IMR-90 (cell line): Measurements from ENCODE around the gene TEX47. TPM values are rescaled to one million over a fixed set of nuclear protein-coding genes. Genes with fewer than 3 reads are reported as not detected.

Source experiments
- ATAC-seq: fragments of 200-7000 bp; cut with Tn5 transposase; 2 replicates; pipeline ENCODE4 v1.9.1; 2020; ENCODE audit warnings: low read depth, mild to moderate bottlenecking, moderate library complexity
- BruUV-seq: library from RNA; stranded (reverse); fragments of 400-500 nt; replicated peaks from 2 replicates; lab custom pipeline; 2021; lab: Mats Ljungman, UMichigan
- CTCF ChIA-PET: fragments of 300-600 bp; formaldehyde crosslinking; extraction: SDS; loops from one replicate; lab custom pipeline; 2021; ENCODE audit warnings: antibody characterized with exemption; lab: Yijun Ruan, JAX
- POLR2A ChIA-PET: fragments of 300-600 bp; sonication (Branson Sonifier 250); formaldehyde crosslinking; loops from one replicate; lab custom pipeline; 2022; ENCODE audit warnings: antibody characterized with exemption; ENCODE audit not compliant: unreplicated experiment; lab: Charles Lee
- DNase-seq: peaks from one replicate; pipeline ENCODE4 v3.0.0; 2013
- H2AFZ ChIP-seq: replicated peaks from 2 replicates; pipeline ENCODE3; 2013; ENCODE audit warnings: low read length, mild to moderate bottlenecking; ENCODE audit not compliant: poor library complexity
- H2AK5ac ChIP-seq: 2 replicates; pipeline ENCODE4 v1.6.1; 2013; ENCODE audit warnings: low read depth, low read length, inconsistent platforms
- H2AK9ac ChIP-seq: replicated peaks from 2 replicates; pipeline ENCODE3; 2013; ENCODE audit warnings: mild to moderate bottlenecking, low read depth, low read length, moderate library complexity; ENCODE audit not compliant: poor library complexity
- H2BK120ac ChIP-seq: 2 replicates; pipeline ENCODE4 v1.6.1; 2013; ENCODE audit warnings: low read depth, low read length, inconsistent platforms
- H2BK15ac ChIP-seq: 3 replicates; pipeline ENCODE4 v1.6.1; 2013; ENCODE audit warnings: low read depth, low read length, inconsistent platforms
- H2BK20ac ChIP-seq: 2 replicates; pipeline ENCODE4 v1.6.1; 2013; ENCODE audit warnings: low read depth, mild to moderate bottlenecking, inconsistent platforms, low read length, moderate library complexity
- H2BK5ac ChIP-seq: 2 replicates; pipeline ENCODE4 v1.6.1; 2013; ENCODE audit warnings: mild to moderate bottlenecking, low read depth, low read length, inconsistent platforms; ENCODE audit not compliant: poor library complexity, severe bottlenecking
- H3K14ac ChIP-seq: replicated peaks from 2 replicates; pipeline ENCODE4 v1.6.1; 2013; ENCODE audit warnings: low read depth, low read length, inconsistent platforms
- H3K18ac ChIP-seq: 2 replicates; pipeline ENCODE4 v1.6.1; 2013; ENCODE audit warnings: low read depth, low read length, control low read depth
- H3K23ac ChIP-seq: 2 replicates; pipeline ENCODE4 v1.6.1; 2013; ENCODE audit warnings: low read depth, low read length, inconsistent platforms
- H3K27ac ChIP-seq: 2 replicates; pipeline ENCODE4 v1.5.1; 2013; ENCODE audit warnings: mild to moderate bottlenecking, control low read depth, low read length; ENCODE audit not compliant: insufficient read depth
- H3K27me3 ChIP-seq: 2 replicates; pipeline ENCODE4 v1.6.1; 2013; ENCODE audit warnings: low read length; ENCODE audit not compliant: control insufficient read depth, insufficient read depth
- H3K36me3 ChIP-seq: 2 replicates; pipeline ENCODE4 v1.6.1; 2013; ENCODE audit warnings: low read length, mixed read lengths; ENCODE audit not compliant: control insufficient read depth, insufficient read depth
- H3K4ac ChIP-seq: 2 replicates; pipeline ENCODE4 v1.6.1; 2013; ENCODE audit warnings: low read depth, low read length, inconsistent platforms
- H3K4me1 ChIP-seq: 2 replicates; pipeline ENCODE4 v1.6.1; 2013; ENCODE audit warnings: low read length, mixed read lengths; ENCODE audit not compliant: control insufficient read depth, insufficient read depth
- H3K4me2 ChIP-seq: 2 replicates; pipeline ENCODE4 v1.6.1; 2013; ENCODE audit warnings: low read depth, mild to moderate bottlenecking, control low read depth, low read length, moderate library complexity
- H3K4me3 ChIP-seq: 2 replicates; pipeline ENCODE4 v1.5.1; 2013; ENCODE audit warnings: low read depth, mild to moderate bottlenecking, control low read depth, low read length, moderate library complexity; ENCODE audit not compliant: insufficient read depth
- H3K56ac ChIP-seq: 2 replicates; pipeline ENCODE4 v1.6.1; 2013; ENCODE audit warnings: low read length, inconsistent platforms; ENCODE audit not compliant: insufficient read depth; ENCODE audit errors: extremely low read depth
- H3K79me1 ChIP-seq, 2 experiments: 2 replicates each; pipeline ENCODE4 v1.6.1; 2013; ENCODE audit warnings: low read length in 2 of 2, inconsistent platforms in 1 of 2, low read depth in 1 of 2
- H3K9ac ChIP-seq: 2 replicates; pipeline ENCODE4 v1.6.1; 2013; ENCODE audit warnings: low read depth, low read length, control low read depth
- H3K9me1 ChIP-seq: 2 replicates; pipeline ENCODE4 v1.6.1; 2013; ENCODE audit warnings: low read length, inconsistent platforms; ENCODE audit not compliant: insufficient read depth
- H3K9me3 ChIP-seq: 2 replicates; pipeline ENCODE4 v1.6.1; 2013; ENCODE audit warnings: low read length; ENCODE audit not compliant: control insufficient read depth, insufficient read depth
- H4K20me1 ChIP-seq: 2 replicates; pipeline ENCODE4 v1.6.1; 2013; ENCODE audit warnings: low read length, inconsistent platforms; ENCODE audit not compliant: insufficient read depth
- H4K5ac ChIP-seq: 2 replicates; pipeline ENCODE4 v1.6.1; 2013; ENCODE audit warnings: mild to moderate bottlenecking, low read depth, low read length, control low read depth
- H4K8ac ChIP-seq, 2 experiments: 2 replicates each; pipeline ENCODE4 v1.6.1; 2013; ENCODE audit warnings: low read depth in 2 of 2, low read length in 2 of 2, control low read depth in 1 of 2, inconsistent platforms in 1 of 2
- H4K91ac ChIP-seq: 2 replicates; pipeline ENCODE4 v1.6.1; 2013; ENCODE audit warnings: low read depth, low read length, inconsistent platforms; ENCODE audit not compliant: insufficient read depth
- BHLHE40 ChIP-seq: fragments of 150-350 bp; IDR thresholded peaks from 2 replicates; pipeline ENCODE4 v1.6.1; 2016; ENCODE audit warnings: mild to moderate bottlenecking, low read depth, low read length
- CEBPB ChIP-seq: IDR thresholded peaks from 2 replicates; pipeline ENCODE4 v1.6.1; 2012; ENCODE audit warnings: low read depth, low read length, improper control_type of control experiment
- CHD1 ChIP-seq: IDR thresholded peaks from 2 replicates; pipeline ENCODE4 v1.6.1; 2012; ENCODE audit warnings: low read depth, low read length, improper control_type of control experiment
- FOS ChIP-seq: fragments of 150-350 bp; IDR thresholded peaks from 2 replicates; pipeline ENCODE4 v1.6.1; 2016; ENCODE audit warnings: low read depth, low read length
- MAFK ChIP-seq: IDR thresholded peaks from 2 replicates; pipeline ENCODE4 v1.6.1; 2012; ENCODE audit warnings: low read depth, low read length, improper control_type of control experiment
- MXI1 ChIP-seq: IDR thresholded peaks from 2 replicates; pipeline ENCODE4 v1.6.1; 2012; ENCODE audit warnings: low read depth, mild to moderate bottlenecking, low read length, moderate library complexity, borderline replicate concordance
- NFE2L2 ChIP-seq: fragments of 150-350 bp; IDR thresholded peaks from 2 replicates; pipeline ENCODE4 v1.6.1; 2016; ENCODE audit warnings: low read depth, mild to moderate bottlenecking, low read length
- POLR2A ChIP-seq: IDR thresholded peaks from 2 replicates; pipeline ENCODE4 v1.6.1; 2012; ENCODE audit warnings: mild to moderate bottlenecking, low read depth, low read length
- RCOR1 ChIP-seq: IDR thresholded peaks from 2 replicates; pipeline ENCODE4 v1.6.1; 2012; ENCODE audit warnings: mild to moderate bottlenecking, low read length, improper control_type of control experiment; ENCODE audit not compliant: insufficient replicate concordance
- RFX5 ChIP-seq: IDR thresholded peaks from 2 replicates; pipeline ENCODE4 v1.8.0; 2012; ENCODE audit warnings: low read depth, mild to moderate bottlenecking, low read length, moderate library complexity
- SMC3 ChIP-seq: fragments of 150-350 bp; IDR thresholded peaks from 2 replicates; pipeline ENCODE4 v1.6.1; 2016; ENCODE audit warnings: low read depth, mild to moderate bottlenecking, antibody characterized with exemption, low read length, moderate library complexity
- WGBS, 2 experiments: methylation state at CpG; one replicate each; pipeline versions ENCODE4 v1.1.5 to v1.1.7; 2013; ENCODE audit warnings: missing lambda C conversion rate in 2 of 2; ENCODE audit not compliant: insufficient read length in 1 of 2; ENCODE audit errors: extremely low coverage in 2 of 2; 5-methylcytosine and 5-hydroxymethylcytosine counted together
- dilution Hi-C: fragments of 300-500 bp; cut with HindIII; formaldehyde crosslinking; loops from one replicate; pipeline ENCODE4 v1.14.3; 2018; ENCODE audit warnings: low sequenced_read_pairs; ENCODE audit not compliant: unreplicated experiment
- in situ Hi-C: fragments of 300-500 bp; cut with MboI; formaldehyde crosslinking; loops from 3 replicates; pipeline ENCODE4 v1.14.3; 2019; ENCODE audit warnings: low sequenced_read_pairs, inconsistent platforms, mixed read lengths
- intact Hi-C: fragments of 100-400 bp; cut with micrococcal nuclease; formaldehyde crosslinking; loops from 2 replicates; pipeline ENCODE4 v1.10.0; 2022
- polyA plus RNA-seq, 3 experiments: library from polyadenylated mRNA; depleted of rRNA; stranded (reverse); fragments of >200 nt; gene quantifications; 2 replicates each; pipeline ENCODE4 v1.2.3, GENCODE V29; 2012; ENCODE audit warnings: low replicate concordance in 1 of 3
- total RNA-seq: library from RNA; depleted of rRNA; stranded (reverse); fragments of >200 nt; gene quantifications from 2 replicates; pipeline ENCODE4 v1.2.3, GENCODE V29; 2012
- TF ChIP-seq, protein P1 (sequence below): fragments of 150-350 bp; IDR thresholded peaks from 2 replicates; pipeline ENCODE4 v1.6.1; 2016; ENCODE audit warnings: low read depth, mild to moderate bottlenecking, low read length, moderate library complexity, borderline replicate concordance

Gene TEX47
- total and polyA plus RNA-seq, 2 of the 4 experiments (the other 2 are of a cell fraction): not detected

DNA sequence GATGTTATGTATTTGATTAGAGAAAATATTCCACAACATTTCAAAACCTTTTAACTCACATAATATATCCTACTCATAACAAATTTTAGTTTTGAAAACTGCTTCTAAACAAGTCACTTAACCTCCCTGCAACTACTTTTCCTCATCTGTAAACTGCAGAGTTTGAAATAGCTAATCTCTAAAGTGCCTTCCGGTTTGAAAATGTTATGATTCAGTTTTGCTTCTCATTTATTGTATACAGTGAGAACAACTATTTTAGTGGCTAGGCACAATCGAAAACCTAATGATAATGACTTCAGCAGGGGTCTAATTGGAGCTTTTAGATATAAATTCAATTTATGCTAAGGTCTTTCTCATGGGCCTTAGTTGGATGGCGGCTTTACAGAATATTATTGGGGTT is 30.7 kb upstream of the TEX47 start:
- Histone ChIP-seq H3K36me3 (no peaks in the 10 kb centered on the region), H3K23ac (no peak overlapping the region), H2AK5ac (no peak overlapping the region), H2BK15ac (no peak overlapping the region), H3K27me3 (no peaks in the 10 kb centered on the region), H3K14ac (no peak overlapping the region), H3K18ac (no peak overlapping the region), H4K5ac (no peak overlapping the region), H3K9ac (no peak overlapping the region), H3K79me1 (no peaks in the 10 kb centered on the region), H3K4ac (no peak overlapping the region), H3K4me1 (no peaks in the 10 kb centered on the region), H3K56ac (no peak overlapping the region), H3K4me3 (no peak overlapping the region), H4K20me1 (no peaks in the 10 kb centered on the region), H2BK5ac (no peak overlapping the region), H2BK120ac (no peak overlapping the region), H4K8ac (no peak overlapping the region), H2AFZ (no peak overlapping the region), H3K4me2 (no peak overlapping the region), H3K9me3 (peaks cover 9% of the 10 kb centered on the region; the same call in 1 of the 2 replicates), H2BK20ac (no peak overlapping the region), H2AK9ac (no peak overlapping the region), H3K9me1 (no peaks in the 10 kb centered on the region), H4K91ac (no peak overlapping the region), H3K27ac (no peak overlapping the region)
- ATAC-seq: no peak
- ChIA-PET CTCF (no interaction called here), POLR2A (no interaction called here)
- intact Hi-C loops: no loop called here
- in situ Hi-C loops: no loop called here
- BruUV-seq: no TSS peak
- WGBS, 2 experiments: no CpG with 5 or more reads among the region's 3 CpGs
- dilution Hi-C loops: no loop called here
- no peak for DNase-seq
- no peak for TF ChIP-seq SMC3
- no peak for TF ChIP-seq NFE2L2
- TF ChIP-seq MAFK: no peak
- no peak for TF ChIP-seq CHD1
- no peak for TF ChIP-seq FOS
- no peak for TF ChIP-seq CEBPB
- no peak for TF ChIP-seq BHLHE40
- TF ChIP-seq, protein P1, sequence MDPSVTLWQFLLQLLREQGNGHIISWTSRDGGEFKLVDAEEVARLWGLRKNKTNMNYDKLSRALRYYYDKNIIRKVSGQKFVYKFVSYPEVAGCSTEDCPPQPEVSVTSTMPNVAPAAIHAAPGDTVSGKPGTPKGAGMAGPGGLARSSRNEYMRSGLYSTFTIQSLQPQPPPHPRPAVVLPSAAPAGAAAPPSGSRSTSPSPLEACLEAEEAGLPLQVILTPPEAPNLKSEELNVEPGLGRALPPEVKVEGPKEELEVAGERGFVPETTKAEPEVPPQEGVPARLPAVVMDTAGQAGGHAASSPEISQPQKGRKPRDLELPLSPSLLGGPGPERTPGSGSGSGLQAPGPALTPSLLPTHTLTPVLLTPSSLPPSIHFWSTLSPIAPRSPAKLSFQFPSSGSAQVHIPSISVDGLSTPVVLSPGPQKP: no peak
- no peak for TF ChIP-seq POLR2A
- no peak for TF ChIP-seq MXI1
- no peak for TF ChIP-seq RCOR1
- TF ChIP-seq RFX5: no peak
